Thoracic aorta (tissue), 2 donors: ENCODE measurements around the gene SUZ12. TPM values are rescaled to one million over a fixed set of nuclear protein-coding genes. Genes with fewer than 3 reads are reported as not detected.
"Not testable (repeated sequence)": the region's sequence is repeated elsewhere in the genome, so short reads cannot be mapped to it uniquely, and the experiment has no call there.

ENCODE experiments used
- ATAC-seq: fragments of 150-250 bp; one replicate; pipeline ENCODE4 v1.8.0; 2017; ENCODE audit warnings: low read depth; ENCODE audit not compliant: insufficient number of reproducible peaks, low FRiP score
- DNase-seq: peaks from one replicate; pipeline ENCODE4 v3.0.0-alpha.2; 2020; ENCODE audit warnings: low spot score
- H3K27ac ChIP-seq, 2 donors: fragments of 200-600 bp; sonication (generic); 1 replicate in 1 of 2; 2 replicates in 1 of 2; pipeline ENCODE4 v1.5.1; 2016; ENCODE audit warnings: mild to moderate bottlenecking in 2 of 2, moderate library complexity in 2 of 2
- H3K27me3 ChIP-seq: fragments of 200-600 bp; sonication (generic); replicated peaks from 2 replicates; pipeline ENCODE4 v1.6.0; 2016; ENCODE audit warnings: mild to moderate bottlenecking; ENCODE audit not compliant: insufficient read depth
- H3K36me3 ChIP-seq: fragments of 200-600 bp; sonication (generic); one replicate; pipeline ENCODE4 v1.5.1; 2016
- H3K4me1 ChIP-seq, 2 donors: fragments of 200-600 bp; sonication (generic); 1 replicate in 1 of 2; 2 replicates in 1 of 2; pipeline versions ENCODE4 v1.5.1 to v1.6.0; 2016; ENCODE audit warnings: low read depth in 2 of 2, mild to moderate bottlenecking in 1 of 2; ENCODE audit not compliant: control insufficient read depth in 1 of 2
- H3K4me3 ChIP-seq: fragments of 200-600 bp; sonication (generic); 2 replicates; pipeline ENCODE4 v1.5.1; 2016; ENCODE audit warnings: mild to moderate bottlenecking
- H3K9me3 ChIP-seq: fragments of 200-600 bp; sonication (generic); 2 replicates; pipeline ENCODE4 v1.5.1; 2016
- total RNA-seq, 2 donors: library from RNA; depleted of rRNA; stranded (reverse); fragments of >200 nt; gene quantifications; one replicate each; pipeline versions ENCODE4 v1.1.0 to v1.2.3, GENCODE V29; 2016

The SUZ12 gene
- total RNA-seq, 2 donors from 2014 or later, result 14.4 to 26.0 TPM

DNA sequence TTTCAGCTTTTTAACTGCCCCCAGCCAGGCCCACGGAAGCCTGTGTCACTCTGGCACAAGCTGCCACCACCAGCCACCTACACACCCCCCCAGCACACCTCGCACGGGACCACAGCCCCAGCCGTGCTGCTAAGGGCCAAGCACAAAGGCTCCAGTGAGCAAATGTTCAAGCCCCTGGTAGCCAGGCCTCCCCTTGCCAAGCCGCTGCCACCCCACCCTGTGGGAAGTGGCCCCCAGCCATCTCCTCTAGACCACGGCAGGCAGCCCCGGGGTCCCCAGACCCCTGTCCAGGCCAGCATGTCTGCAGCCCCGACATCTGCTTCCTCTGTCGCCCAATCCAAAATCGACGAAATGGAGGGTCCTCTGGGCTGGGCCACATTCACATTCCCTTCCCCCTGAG, 105.5 kb downstream of the SUZ12 start:
- H3K9me3 ChIP-seq, H3K36me3 ChIP-seq, H3K4me1 ChIP-seq, H3K4me3 ChIP-seq, DNase-seq, H3K27ac ChIP-seq, H3K27me3 ChIP-seq, ATAC-seq: not testable (repeated sequence)

GRCh38 chr17:32045611-32046010, 108.8 kb downstream of the SUZ12 start:
- not testable (repeated sequence) for H3K27ac ChIP-seq, H3K4me3 ChIP-seq, H3K36me3 ChIP-seq, H3K4me1 ChIP-seq, H3K9me3 ChIP-seq, DNase-seq, ATAC-seq, H3K27me3 ChIP-seq

DNA sequence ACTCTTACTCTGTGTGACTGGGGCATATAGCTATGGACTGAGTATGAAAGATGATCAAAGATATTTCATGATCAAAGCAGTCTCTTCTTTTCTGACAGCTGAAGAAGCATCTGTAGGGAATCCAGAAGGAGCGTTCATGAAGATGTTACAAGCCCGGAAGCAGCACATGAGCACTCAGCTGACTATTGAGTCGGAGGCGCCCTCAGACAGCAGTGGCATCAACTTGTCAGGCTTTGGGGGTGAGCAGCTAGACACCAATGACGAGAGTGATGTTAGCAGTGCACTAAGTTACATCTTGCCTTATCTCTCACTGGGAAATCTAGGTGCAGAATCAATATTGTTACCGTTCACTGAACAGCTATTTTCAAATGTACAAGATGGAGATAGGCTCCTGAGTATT, 110.9 kb downstream of the SUZ12 start:
- not testable (repeated sequence) for H3K27ac ChIP-seq, H3K4me3 ChIP-seq, H3K4me1 ChIP-seq, H3K36me3 ChIP-seq, H3K9me3 ChIP-seq, DNase-seq, H3K27me3 ChIP-seq, ATAC-seq

Other genes with a start within 250 kb of the SUZ12 start
- gene COPRS, start 77.8 kb upstream of the SUZ12 start, total RNA-seq, result 100 to 1,000 TPM in 1 of 2 donors, 10 to 100 TPM in 1; 74.5 to 157 TPM
- gene UTP6, start 35.3 kb upstream of the SUZ12 start, total RNA-seq, result 10 to 100 TPM; 56.0 to 77.3 TPM
- 10 to 100 TPM; 23.3 to 23.4 TPM for gene LRRC37B, start 70.4 kb downstream of the SUZ12 start, total RNA-seq
- gene RHOT1, start 205.5 kb downstream of the SUZ12 start, total RNA-seq, result 10 to 100 TPM; 40.1 to 47.0 TPM